Measurements from ENCODE around the gene TBC1D22A. TPM values are rescaled to one million over a fixed set of nuclear protein-coding genes. Genes with fewer than 3 reads are reported as not detected.

The TBC1D22A gene
- total RNA-seq, 1 donor from 2014 or later = 28.9 TPM

DNA sequence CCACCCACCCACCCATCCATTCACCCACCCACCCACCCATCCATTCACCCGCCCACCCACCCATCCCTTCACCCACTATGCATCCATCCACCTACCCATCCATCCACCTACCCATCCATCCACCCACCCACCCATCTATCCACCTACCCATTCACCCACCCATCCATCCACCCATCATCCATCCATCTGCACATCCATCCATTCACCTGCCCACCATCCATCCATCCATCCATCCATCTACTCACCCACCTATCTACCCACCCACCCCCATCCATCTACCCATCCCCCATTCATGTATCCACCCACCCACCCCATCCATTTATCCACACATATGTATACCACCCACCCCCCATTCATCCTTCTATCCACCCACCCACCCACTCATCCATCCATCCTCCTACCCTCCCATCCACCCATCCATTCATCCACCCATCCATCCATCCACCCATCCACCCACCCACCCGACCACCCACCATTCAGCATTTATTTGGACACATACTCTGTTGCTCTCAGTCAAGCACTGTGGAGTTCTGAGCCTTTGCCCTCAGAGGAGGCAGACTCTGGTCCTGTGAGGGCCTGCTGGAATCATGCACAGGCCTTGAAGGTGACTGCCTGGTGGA, 380.1 kb downstream of the TBC1D22A start:
- no peak for DNase-seq (ENCODE audit: extremely low spot score, unreplicated experiment)
- Mint-ChIP-seq H3K27ac (ENCODE audit: unreplicated experiment) (no peak overlapping the region), H3K4me3 (ENCODE audit: unreplicated experiment) (no peak overlapping the region), H3K36me3 (ENCODE audit: unreplicated experiment) (no peaks in the 10 kb centered on the region), H3K27me3 (ENCODE audit: unreplicated experiment) (no peaks in the 10 kb centered on the region), H3K9me3 (ENCODE audit: unreplicated experiment) (no peaks in the 10 kb centered on the region), H3K4me1 (ENCODE audit: unreplicated experiment) (no peaks in the 10 kb centered on the region)
- TF ChIP-seq, protein P1, sequence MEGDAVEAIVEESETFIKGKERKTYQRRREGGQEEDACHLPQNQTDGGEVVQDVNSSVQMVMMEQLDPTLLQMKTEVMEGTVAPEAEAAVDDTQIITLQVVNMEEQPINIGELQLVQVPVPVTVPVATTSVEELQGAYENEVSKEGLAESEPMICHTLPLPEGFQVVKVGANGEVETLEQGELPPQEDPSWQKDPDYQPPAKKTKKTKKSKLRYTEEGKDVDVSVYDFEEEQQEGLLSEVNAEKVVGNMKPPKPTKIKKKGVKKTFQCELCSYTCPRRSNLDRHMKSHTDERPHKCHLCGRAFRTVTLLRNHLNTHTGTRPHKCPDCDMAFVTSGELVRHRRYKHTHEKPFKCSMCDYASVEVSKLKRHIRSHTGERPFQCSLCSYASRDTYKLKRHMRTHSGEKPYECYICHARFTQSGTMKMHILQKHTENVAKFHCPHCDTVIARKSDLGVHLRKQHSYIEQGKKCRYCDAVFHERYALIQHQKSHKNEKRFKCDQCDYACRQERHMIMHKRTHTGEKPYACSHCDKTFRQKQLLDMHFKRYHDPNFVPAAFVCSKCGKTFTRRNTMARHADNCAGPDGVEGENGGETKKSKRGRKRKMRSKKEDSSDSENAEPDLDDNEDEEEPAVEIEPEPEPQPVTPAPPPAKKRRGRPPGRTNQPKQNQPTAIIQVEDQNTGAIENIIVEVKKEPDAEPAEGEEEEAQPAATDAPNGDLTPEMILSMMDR (IDR thresholded peaks at IDR 0.05) = no peak

DNA sequence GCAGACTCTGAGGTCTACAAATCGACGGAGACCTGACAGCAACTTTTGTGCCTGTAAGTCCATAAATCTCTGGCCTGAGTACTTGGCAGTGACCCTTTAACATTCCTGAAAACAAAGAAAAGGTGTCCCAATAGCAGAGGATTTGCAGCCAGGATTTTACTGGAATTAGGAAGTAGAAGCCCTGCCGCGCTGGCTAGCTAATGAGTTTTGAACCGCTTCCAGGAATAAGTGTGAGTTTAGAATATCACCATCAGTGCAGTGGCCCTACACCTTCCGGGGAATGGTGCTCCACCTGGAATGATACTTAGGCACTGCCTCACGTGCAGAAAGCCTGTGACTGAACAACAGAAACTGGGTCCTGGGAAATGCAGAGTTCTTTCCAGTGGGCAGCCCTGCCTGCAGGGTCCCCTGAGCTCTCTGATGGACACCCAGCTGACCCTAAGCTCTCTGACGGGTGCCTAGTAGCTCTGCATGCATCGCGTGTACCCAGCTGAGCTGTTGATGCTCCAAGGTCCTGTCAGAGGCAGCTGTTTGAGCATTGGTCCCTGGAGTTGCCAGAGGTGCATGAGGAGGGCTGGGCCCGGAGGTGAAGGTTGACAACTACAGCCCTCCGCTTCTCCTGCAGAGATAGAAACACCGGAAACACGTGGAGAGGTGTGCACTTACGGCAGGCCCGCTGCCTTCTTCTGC, 380.9 kb downstream of the TBC1D22A start:
- no peak for DNase-seq (ENCODE audit: extremely low spot score, unreplicated experiment)
- Mint-ChIP-seq H3K9me3 (ENCODE audit: unreplicated experiment) (no peaks in the 10 kb centered on the region), H3K4me1 (ENCODE audit: unreplicated experiment) (no peaks in the 10 kb centered on the region), H3K27ac (ENCODE audit: unreplicated experiment) (no peak overlapping the region), H3K27me3 (ENCODE audit: unreplicated experiment) (no peaks in the 10 kb centered on the region), H3K4me3 (ENCODE audit: unreplicated experiment) (no peak overlapping the region), H3K36me3 (ENCODE audit: unreplicated experiment) (no peaks in the 10 kb centered on the region)
- TF ChIP-seq, protein P1 (IDR thresholded peaks at IDR 0.05) = no peak

DNA sequence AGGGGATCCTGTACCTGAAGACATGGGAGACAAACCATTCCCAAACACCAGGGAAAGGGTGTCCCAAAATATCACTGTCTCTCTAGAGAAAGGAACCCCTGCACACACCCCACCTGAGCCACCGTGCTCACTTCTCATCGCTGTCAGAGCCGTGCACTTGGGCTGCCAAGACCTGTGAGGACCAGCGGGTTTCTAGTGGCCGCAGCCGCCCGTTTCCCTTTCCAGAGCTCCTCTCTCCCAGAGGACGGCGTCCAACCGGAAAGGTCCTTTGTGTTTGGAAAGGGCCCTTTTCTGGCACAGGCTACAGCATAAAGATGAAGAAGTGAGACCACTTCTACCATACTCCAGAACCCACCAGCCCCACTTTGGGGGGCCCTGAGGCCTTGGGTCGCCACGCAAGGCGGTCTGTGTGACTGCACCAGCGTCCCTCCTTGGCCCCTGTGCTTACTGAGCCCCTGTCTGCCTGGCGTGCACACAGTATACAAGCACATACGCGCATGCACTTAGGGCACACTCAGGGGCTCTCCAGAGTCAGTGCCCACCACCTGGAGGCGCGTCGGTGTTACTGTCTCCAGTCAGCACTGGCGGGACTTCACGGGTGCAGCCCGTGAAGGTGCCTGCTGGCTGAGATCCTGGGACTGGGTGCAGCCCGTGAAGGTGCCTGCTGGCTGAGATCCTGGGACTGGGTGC, 381.8 kb downstream of the TBC1D22A start:
- no peaks in the 10 kb centered on the region for H3K9me3 Mint-ChIP-seq (ENCODE audit: unreplicated experiment)
- no peaks in the 10 kb centered on the region for H3K27me3 Mint-ChIP-seq (ENCODE audit: unreplicated experiment)
- no peak for DNase-seq (ENCODE audit: extremely low spot score, unreplicated experiment)
- TF ChIP-seq, protein P1 (IDR thresholded peaks at IDR 0.05) = no peak
- H3K4me3 Mint-ChIP-seq (ENCODE audit: unreplicated experiment) = no peak overlapping the region
- no peaks in the 10 kb centered on the region for H3K36me3 Mint-ChIP-seq (ENCODE audit: unreplicated experiment)
- H3K27ac Mint-ChIP-seq (ENCODE audit: unreplicated experiment) = no peak overlapping the region
- no peaks in the 10 kb centered on the region for H3K4me1 Mint-ChIP-seq (ENCODE audit: unreplicated experiment)

DNA sequence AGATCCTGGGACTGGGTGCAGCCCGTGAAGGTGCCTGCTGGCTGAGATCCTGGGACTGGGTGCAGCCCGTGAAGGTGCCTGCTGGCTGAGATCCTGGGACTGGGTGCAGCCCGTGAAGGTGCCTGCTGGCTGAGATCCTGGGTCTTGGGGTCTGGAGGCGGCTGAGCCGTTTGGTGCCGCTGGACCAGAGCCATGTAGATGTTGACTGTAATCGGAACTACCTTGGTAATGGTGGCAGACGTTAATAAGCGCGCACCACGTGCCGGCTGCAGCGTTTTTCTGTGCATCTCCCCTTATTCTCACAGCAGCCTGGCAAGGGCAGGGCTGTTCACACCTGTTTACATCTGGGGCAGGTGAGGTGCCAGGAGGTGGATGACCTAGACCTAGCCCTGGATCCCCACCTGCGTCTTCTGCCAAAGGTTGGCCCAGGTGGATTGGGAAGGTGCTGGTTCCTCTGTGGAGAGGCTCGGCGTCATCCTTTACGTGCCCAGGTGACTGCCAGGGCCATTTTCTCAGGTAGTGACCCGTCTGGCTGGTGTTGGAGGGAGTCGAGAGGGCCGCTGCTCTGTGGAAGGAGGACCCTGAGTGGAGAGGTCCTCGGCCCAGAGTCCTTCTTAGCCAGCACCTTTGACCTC, 382.5 kb downstream of the TBC1D22A start:
- Mint-ChIP-seq H3K27ac (ENCODE audit: unreplicated experiment) (no peak overlapping the region), H3K4me1 (ENCODE audit: unreplicated experiment) (no peaks in the 10 kb centered on the region), H3K27me3 (ENCODE audit: unreplicated experiment) (no peaks in the 10 kb centered on the region), H3K36me3 (ENCODE audit: unreplicated experiment) (no peaks in the 10 kb centered on the region), H3K4me3 (ENCODE audit: unreplicated experiment) (no peak overlapping the region), H3K9me3 (ENCODE audit: unreplicated experiment) (no peaks in the 10 kb centered on the region)
- TF ChIP-seq, protein P1 (IDR thresholded peaks at IDR 0.05) = no peak
- DNase-seq (ENCODE audit: extremely low spot score, unreplicated experiment) = no peak

DNA sequence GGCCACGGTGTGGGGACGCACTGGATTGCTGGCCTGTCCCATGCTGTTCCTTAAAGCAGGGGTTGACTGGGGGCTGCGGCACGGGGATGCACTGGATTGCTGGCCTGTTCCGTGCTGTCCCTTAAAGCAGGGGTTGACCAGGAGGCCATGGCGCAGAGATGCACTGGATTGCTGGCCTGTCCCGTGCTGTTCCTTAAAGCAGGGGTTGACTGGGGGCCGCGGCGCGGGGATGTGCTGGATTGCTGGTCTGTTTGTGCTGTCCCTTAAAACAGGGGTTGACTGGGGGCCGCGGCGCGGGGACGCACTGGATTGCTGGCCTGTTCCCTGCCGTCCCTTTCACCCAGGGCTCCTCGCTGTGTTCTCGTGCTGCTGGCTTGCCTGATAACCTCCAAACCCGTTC, 383.4 kb downstream of the TBC1D22A start:
- Mint-ChIP-seq H3K9me3 (ENCODE audit: unreplicated experiment) (no peaks in the 10 kb centered on the region), H3K27ac (ENCODE audit: unreplicated experiment) (no peak overlapping the region), H3K36me3 (ENCODE audit: unreplicated experiment) (no peaks in the 10 kb centered on the region), H3K4me3 (ENCODE audit: unreplicated experiment) (no peak overlapping the region), H3K4me1 (ENCODE audit: unreplicated experiment) (no peaks in the 10 kb centered on the region), H3K27me3 (ENCODE audit: unreplicated experiment) (no peaks in the 10 kb centered on the region)
- TF ChIP-seq, protein P1 (IDR thresholded peaks at IDR 0.05) = no peak
- DNase-seq (ENCODE audit: extremely low spot score, unreplicated experiment) = no peak

Data from osteocyte (in vitro differentiated cells).